ENCODE measurements around the gene S100A9. TPM values are rescaled to one million over a fixed set of nuclear protein-coding genes. Genes with fewer than 3 reads are reported as not detected.

Gene S100A9
- total RNA-seq, 1 experiment from 2014 or later = not detected

- no peaks in the 10 kb centered on the region for H3K9me3 ChIP-seq (replicated peaks)
- no peak overlapping the region for H3K27ac ChIP-seq
- DNase-seq (ENCODE audit: low read depth in 1 of 2, low spot score in 2 of 2) = no peak
- no peaks in the 10 kb centered on the region for H3K36me3 ChIP-seq
- no peak overlapping the region for H3K4me3 ChIP-seq
- H3K27me3 ChIP-seq (replicated peaks) = no peaks in the 10 kb centered on the region; the same call in 1 of the 2 replicates
- no peaks in the 10 kb centered on the region for H3K4me1 ChIP-seq (replicated peaks)
These were observed 14.9 kb downstream of the S100A9 start for GRCh38 chr1:153372571-153372970.

DNA sequence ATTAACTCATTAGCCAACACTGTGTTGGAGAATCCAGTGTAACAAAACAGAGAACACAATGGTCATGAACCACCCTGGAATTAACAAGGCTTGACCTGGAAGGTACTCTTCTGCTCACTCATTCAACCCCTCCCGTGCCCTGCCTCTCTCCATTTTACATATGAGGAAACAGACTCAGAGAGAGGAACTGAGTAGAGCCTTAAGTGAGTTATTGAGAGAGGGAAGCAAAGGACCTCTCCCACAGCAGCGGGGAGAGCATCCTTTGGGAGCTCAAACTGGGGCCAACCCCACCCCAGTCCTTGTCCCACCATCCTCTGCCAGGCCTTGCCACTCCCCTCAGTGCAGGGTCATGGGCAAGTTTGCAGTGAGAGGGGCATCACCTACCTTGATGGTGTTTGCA, 16.4 kb downstream of the S100A9 start:
- no peaks in the 10 kb centered on the region; the same call in 1 of the 2 replicates for H3K27me3 ChIP-seq (replicated peaks)
- DNase-seq (ENCODE audit: low read depth in 1 of 2, low spot score in 2 of 2) = no peak
- H3K4me3 ChIP-seq = no peak overlapping the region
- no peaks in the 10 kb centered on the region for H3K36me3 ChIP-seq
- H3K4me1 ChIP-seq (replicated peaks) = no peaks in the 10 kb centered on the region
- H3K9me3 ChIP-seq (replicated peaks) = no peaks in the 10 kb centered on the region
- H3K27ac ChIP-seq = no peak overlapping the region

GRCh38 chr1:153375511-153375910, 17.9 kb downstream of the S100A9 start, which contains the start of gene S100A12:
Gene S100A12, minus strand, starts transcription at chr1:153375621. Its CDS starts 1,029 bp downstream, at chr1:153374592.
- Histone ChIP-seq H3K4me3 (no peak within 1 kb of the TSS), H3K4me1 (replicated peaks) (no peaks in the 10 kb centered on the region)
- no peak for DNase-seq (ENCODE audit: low read depth in 1 of 2, low spot score in 2 of 2)

DNA sequence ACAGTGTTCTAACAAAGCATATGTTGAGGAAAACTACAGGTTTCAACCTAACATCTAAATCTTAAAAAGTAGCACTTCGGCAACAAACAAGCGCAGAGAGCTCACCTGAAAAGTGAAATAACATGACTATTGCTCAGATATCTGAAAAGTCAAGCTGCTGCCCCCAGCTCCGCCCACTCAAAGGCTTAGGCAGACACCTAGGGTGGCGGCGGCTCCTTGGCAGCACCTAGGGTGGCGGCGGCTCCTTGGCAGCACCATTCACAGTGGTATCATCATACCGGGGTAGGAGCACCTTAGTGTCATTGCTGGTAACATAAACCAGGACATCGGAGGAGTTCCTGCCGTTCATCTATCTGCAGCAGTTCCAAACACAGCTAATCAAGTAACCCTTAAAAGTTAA, 21.9 kb downstream of the S100A9 start:
- H3K27me3 ChIP-seq (replicated peaks) = no peaks in the 10 kb centered on the region
- H3K4me1 ChIP-seq (replicated peaks) = no peaks in the 10 kb centered on the region
- no peak for DNase-seq (ENCODE audit: low read depth in 1 of 2, low spot score in 2 of 2)
- no peaks in the 10 kb centered on the region for H3K9me3 ChIP-seq (replicated peaks)
- no peak overlapping the region for H3K27ac ChIP-seq
- no peak overlapping the region for H3K4me3 ChIP-seq
- no peaks in the 10 kb centered on the region for H3K36me3 ChIP-seq

More at GRCh38 chr1:153375511-153375910, 17.9 kb downstream of the S100A9 start, which contains the start of gene S100A12:
- no peaks in the 10 kb centered on the region for H3K36me3 ChIP-seq
- no peaks in the 10 kb centered on the region for H3K27me3 ChIP-seq (replicated peaks)
- H3K27ac ChIP-seq = no peak within 1 kb of the TSS
- H3K9me3 ChIP-seq (replicated peaks) = no peaks in the 10 kb centered on the region

- no peak overlapping the region for H3K4me3 ChIP-seq
- no peaks in the 10 kb centered on the region for H3K27me3 ChIP-seq (replicated peaks)
- H3K27ac ChIP-seq = no peak overlapping the region
- H3K36me3 ChIP-seq = no peaks in the 10 kb centered on the region
- no peaks in the 10 kb centered on the region for H3K4me1 ChIP-seq (replicated peaks)
- H3K9me3 ChIP-seq (replicated peaks) = no peaks in the 10 kb centered on the region
- no peak for DNase-seq (ENCODE audit: low read depth in 1 of 2, low spot score in 2 of 2)
These were observed 23.1 kb downstream of the S100A9 start for GRCh38 chr1:153380711-153381110.

- H3K9me3 ChIP-seq (replicated peaks) = no peaks in the 10 kb centered on the region
- H3K4me3 ChIP-seq = no peak overlapping the region
- H3K27me3 ChIP-seq (replicated peaks) = peaks cover 7% of the 10 kb centered on the region; the same call in 1 of the 2 replicates
- no peak for DNase-seq (ENCODE audit: low read depth in 1 of 2, low spot score in 2 of 2)
- H3K4me1 ChIP-seq (replicated peaks) = no peaks in the 10 kb centered on the region
- no peak overlapping the region for H3K27ac ChIP-seq
- no peaks in the 10 kb centered on the region for H3K36me3 ChIP-seq
These were observed 27.4 kb downstream of the S100A9 start for GRCh38 chr1:153384958-153385580.

- H3K4me1 ChIP-seq (replicated peaks) = no peaks in the 10 kb centered on the region
- no peak overlapping the region for H3K4me3 ChIP-seq
- no peaks in the 10 kb centered on the region for H3K9me3 ChIP-seq (replicated peaks)
These were observed 28.8 kb downstream of the S100A9 start for GRCh38 chr1:153386500-153386901.

GRCh38 chr1:153387001-153387400, 29.3 kb downstream of the S100A9 start:
- Histone ChIP-seq H3K4me3 (no peak overlapping the region), H3K4me1 (replicated peaks) (no peaks in the 10 kb centered on the region), H3K36me3 (no peaks in the 10 kb centered on the region)

More at GRCh38 chr1:153386500-153386901, 28.8 kb downstream of the S100A9 start:
- DNase-seq (ENCODE audit: low read depth in 1 of 2, low spot score in 2 of 2) = no peak
- H3K27me3 ChIP-seq (replicated peaks) = peaks cover 7% of the 10 kb centered on the region; the same call in 1 of the 2 replicates
- no peak overlapping the region for H3K27ac ChIP-seq
- H3K36me3 ChIP-seq = no peaks in the 10 kb centered on the region

DNA sequence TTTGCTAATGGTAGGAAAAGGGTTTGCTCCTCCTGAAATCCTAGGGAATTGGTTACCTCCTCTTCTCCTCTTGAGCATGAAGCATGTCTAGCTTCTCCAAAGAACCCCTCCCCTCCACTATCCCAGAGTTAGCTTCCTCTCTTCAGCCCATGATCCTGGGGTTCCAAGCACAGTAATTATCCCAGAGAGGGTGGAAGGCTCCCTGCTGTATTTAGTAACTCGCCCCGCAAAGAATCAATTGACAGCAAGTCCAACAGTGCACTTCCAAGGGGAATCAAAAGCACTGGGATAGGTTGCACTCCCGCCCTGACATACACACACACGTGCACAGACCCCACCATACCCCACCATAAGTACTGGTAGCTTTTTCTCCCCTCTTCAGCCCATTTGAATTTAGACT, 30.1 kb downstream of the S100A9 start:
- H3K4me1 ChIP-seq (replicated peaks) = no peaks in the 10 kb centered on the region

More at GRCh38 chr1:153387001-153387400, 29.3 kb downstream of the S100A9 start:
- H3K27me3 ChIP-seq (replicated peaks) = peaks cover 7% of the 10 kb centered on the region; the same call in 1 of the 2 replicates
- no peaks in the 10 kb centered on the region for H3K9me3 ChIP-seq (replicated peaks)
- DNase-seq (ENCODE audit: low read depth in 1 of 2, low spot score in 2 of 2) = no peak
- H3K27ac ChIP-seq = no peak overlapping the region

GRCh38 chr1:153389401-153389800, 31.7 kb downstream of the S100A9 start:
- peaks cover 7% of the 10 kb centered on the region; the same call in 1 of the 2 replicates for H3K27me3 ChIP-seq (replicated peaks)
- no peak overlapping the region for H3K27ac ChIP-seq
- DNase-seq (ENCODE audit: low read depth in 1 of 2, low spot score in 2 of 2) = no peak
- H3K4me3 ChIP-seq = no peak overlapping the region
- H3K9me3 ChIP-seq (replicated peaks) = no peaks in the 10 kb centered on the region
- H3K4me1 ChIP-seq (replicated peaks) = no peaks in the 10 kb centered on the region
- no peaks in the 10 kb centered on the region for H3K36me3 ChIP-seq

More for the DNA sequence above, 30.1 kb downstream of the S100A9 start:
- Histone ChIP-seq H3K36me3 (no peaks in the 10 kb centered on the region), H3K9me3 (replicated peaks) (no peaks in the 10 kb centered on the region), H3K27me3 (replicated peaks) (peaks cover 7% of the 10 kb centered on the region; the same call in 1 of the 2 replicates), H3K4me3 (no peak overlapping the region), H3K27ac (no peak overlapping the region)
- no peak for DNase-seq (ENCODE audit: low read depth in 1 of 2, low spot score in 2 of 2)

DNA sequence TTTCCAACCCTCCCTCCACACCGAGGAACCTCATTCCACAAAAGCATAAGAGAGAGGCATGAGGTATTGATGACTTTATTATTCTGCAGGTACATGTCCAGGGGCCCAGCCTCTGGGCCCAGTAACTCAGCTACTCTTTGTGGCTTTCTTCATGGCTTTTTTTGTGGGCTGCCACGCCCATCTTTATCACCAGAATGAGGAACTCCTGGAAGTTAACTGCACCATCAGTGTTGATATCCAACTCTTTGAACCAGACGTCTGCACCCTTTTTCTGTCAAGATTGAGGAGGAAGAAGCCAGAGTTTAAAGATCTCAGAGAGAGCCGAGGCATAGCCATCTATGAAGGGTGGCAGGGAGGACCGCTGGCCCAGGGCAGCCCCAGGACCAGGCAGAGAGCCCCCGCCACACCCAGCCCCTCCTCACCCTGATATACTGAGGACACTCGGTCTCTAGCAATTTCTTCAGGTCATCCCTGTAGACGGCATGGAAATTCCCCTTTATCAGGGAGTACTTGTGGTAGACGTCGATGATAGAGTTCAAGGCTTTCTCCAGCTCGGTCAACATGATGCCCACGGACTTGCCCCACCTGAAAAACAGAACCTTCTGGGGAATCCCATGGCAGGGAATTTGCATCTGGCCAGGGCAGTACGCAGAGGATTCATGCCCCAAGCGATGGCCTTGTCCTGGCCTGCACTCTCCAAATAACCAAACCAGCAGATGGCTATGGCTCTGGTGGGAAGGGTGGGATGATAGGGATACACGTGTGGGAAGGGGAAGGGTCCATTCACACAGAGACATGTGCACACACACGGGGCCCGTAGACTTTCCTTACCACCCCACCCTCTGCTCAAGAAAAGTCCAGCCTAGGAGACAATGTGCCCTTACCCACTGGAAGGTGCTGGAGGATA, 32.6 kb downstream of the S100A9 start:
- H3K27me3 ChIP-seq (replicated peaks) = peaks cover 7% of the 10 kb centered on the region; the same call in 1 of the 2 replicates
- H3K9me3 ChIP-seq (replicated peaks) = no peaks in the 10 kb centered on the region
- no peaks in the 10 kb centered on the region for H3K4me1 ChIP-seq (replicated peaks)
- no peak for DNase-seq (ENCODE audit: low read depth in 1 of 2, low spot score in 2 of 2)
- no peak overlapping the region for H3K4me3 ChIP-seq
- H3K36me3 ChIP-seq = no peaks in the 10 kb centered on the region
- H3K27ac ChIP-seq = no peak overlapping the region

DNA sequence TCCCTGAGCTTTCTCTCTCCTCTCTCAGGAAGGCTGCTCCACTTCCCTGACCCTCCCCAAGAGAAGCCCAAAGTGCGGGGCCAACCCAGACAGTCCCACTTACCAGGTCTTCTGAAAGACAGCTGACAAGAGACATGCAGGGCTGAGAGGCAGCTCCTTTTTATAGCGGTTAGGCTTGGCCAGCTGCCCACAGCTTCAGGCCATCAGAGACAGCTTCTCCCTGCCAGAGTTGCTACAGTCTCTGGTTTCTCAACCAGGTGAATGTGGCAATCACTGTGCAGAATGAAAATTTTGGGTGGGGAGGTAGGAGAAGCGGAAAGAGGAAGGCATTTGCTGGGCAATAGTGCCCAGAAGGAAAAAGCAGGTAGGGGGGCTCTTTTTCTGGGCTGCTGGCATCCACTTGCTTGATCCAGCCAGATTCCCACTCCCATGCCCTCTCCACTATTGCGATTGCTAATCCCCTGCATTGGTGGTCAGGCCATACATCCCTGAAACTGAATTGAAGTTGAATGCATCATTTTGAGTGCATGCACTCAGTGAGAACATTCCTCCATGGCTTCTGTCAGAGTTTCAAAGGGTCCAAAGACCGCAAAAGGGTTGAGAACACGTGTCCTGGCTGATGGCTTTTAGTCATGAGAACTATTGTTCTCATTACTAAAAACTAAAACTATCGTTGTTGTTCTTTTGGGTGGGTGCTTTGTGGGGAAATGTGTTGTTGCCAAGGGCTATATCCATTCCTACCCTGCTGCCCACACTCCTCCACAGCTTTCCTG, 33.5 kb downstream of the S100A9 start, which contains the start of gene S100A8:
Gene S100A8 (minus strand): TSS at position 136 of the 773 bp plus-strand sequence. CDS start 538 bp downstream, outside the sequence.
- Histone ChIP-seq H3K27ac (no peak within 1 kb of the TSS), H3K9me3 (replicated peaks) (no peaks in the 10 kb centered on the region), H3K36me3 (no peaks in the 10 kb centered on the region), H3K4me3 (no peak within 1 kb of the TSS), H3K27me3 (replicated peaks) (peaks cover 12% of the 10 kb centered on the region), H3K4me1 (replicated peaks) (no peaks in the 10 kb centered on the region)
- no peak for DNase-seq (ENCODE audit: low read depth in 1 of 2, low spot score in 2 of 2)

DNA sequence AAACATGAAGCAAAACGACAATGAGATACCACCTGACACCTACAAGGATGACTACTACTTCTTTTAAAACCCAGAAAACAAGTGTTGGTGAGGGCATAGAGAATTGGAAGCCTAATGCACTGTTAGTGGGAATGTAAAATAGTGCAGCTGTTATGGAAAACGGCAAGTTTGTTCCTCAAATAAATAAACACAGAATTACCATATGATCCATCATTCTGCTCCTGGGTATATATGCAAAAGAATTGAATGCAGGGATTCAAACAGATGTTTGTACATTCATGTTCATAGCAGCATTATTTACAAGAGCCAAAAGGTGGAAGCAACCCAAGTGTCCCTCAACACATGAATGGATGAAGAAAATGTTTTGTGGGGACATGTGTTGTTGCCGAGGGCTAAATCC, 34.6 kb downstream of the S100A9 start:
- H3K36me3 ChIP-seq = no peaks in the 10 kb centered on the region
- peaks cover 20% of the 10 kb centered on the region for H3K27me3 ChIP-seq (replicated peaks)
- H3K9me3 ChIP-seq (replicated peaks) = no peaks in the 10 kb centered on the region
- no peak overlapping the region for H3K27ac ChIP-seq
- no peaks in the 10 kb centered on the region for H3K4me1 ChIP-seq (replicated peaks)
- H3K4me3 ChIP-seq = no peak overlapping the region
- DNase-seq (ENCODE audit: low read depth in 1 of 2, low spot score in 2 of 2) = no peak

Measured in SJSA1 (cell line).